Measurements from ENCODE around the gene SEC14L3. TPM values are rescaled to one million over a fixed set of nuclear protein-coding genes. Genes with fewer than 3 reads are reported as not detected.

The SEC14L3 gene
- total and polyA plus RNA-seq, 2 donors from 2014 or later: not detected

- intact Hi-C loops (cut with DNase I): no loop called here
- no peak for TF ChIP-seq CTCF (IDR thresholded peaks at IDR 0.05; ENCODE audit: borderline replicate concordance, extremely low read depth, insufficient read depth)
- Histone ChIP-seq H3K27me3 (ENCODE audit: control insufficient read depth, insufficient read depth, low read length) (no peaks in the 10 kb centered on the region), H3K27ac (ENCODE audit: low read depth in 2 of 2, low read length in 2 of 2) (no peak overlapping the region), H3K9me3 (ENCODE audit: control insufficient read depth in 2 of 3, insufficient read depth in 1 of 3, low read length in 3 of 3) (no peaks in the 10 kb centered on the region), H3K36me3 (ENCODE audit: control insufficient read depth in 2 of 3, insufficient read depth in 3 of 3, low read length in 3 of 3) (no peaks in the 10 kb centered on the region), H3K9ac (ENCODE audit: low read length in 3 of 3) (no peak overlapping the region), H3K4me3 (ENCODE audit: low read length in 3 of 3) (no peak overlapping the region), H3K4me1 (ENCODE audit: control insufficient read depth in 2 of 3, insufficient read depth in 2 of 3, low read depth in 1 of 3, low read length in 3 of 3) (no peaks in the 10 kb centered on the region)
- FAIRE-seq: no peak
- DNase-seq: peak in 1 of 5 donors; percentile 12
Measured at GRCh38 chr22:30516273-30516672, 44.5 kb upstream of the SEC14L3 start.

GRCh38 chr22:30514252-30514651 is 42.4 kb upstream of the SEC14L3 start:
- DNase-seq: no peak
- no peaks in the 10 kb centered on the region for H3K9me3 ChIP-seq (ENCODE audit: control insufficient read depth in 2 of 3, insufficient read depth in 1 of 3, low read length in 3 of 3)
- no peak overlapping the region for H3K4me3 ChIP-seq (ENCODE audit: low read length in 3 of 3)
- H3K9ac ChIP-seq (ENCODE audit: low read length in 3 of 3): no peak overlapping the region
- TF ChIP-seq CTCF (IDR thresholded peaks at IDR 0.05; ENCODE audit: borderline replicate concordance, extremely low read depth, insufficient read depth): no peak
- intact Hi-C loops (cut with DNase I): no loop called here
- H3K27me3 ChIP-seq (ENCODE audit: control insufficient read depth, insufficient read depth, low read length): no peaks in the 10 kb centered on the region
- H3K27ac ChIP-seq (ENCODE audit: low read depth in 2 of 2, low read length in 2 of 2): no peak overlapping the region
- no peaks in the 10 kb centered on the region for H3K4me1 ChIP-seq (ENCODE audit: control insufficient read depth in 2 of 3, insufficient read depth in 2 of 3, low read depth in 1 of 3, low read length in 3 of 3)
- no peaks in the 10 kb centered on the region for H3K36me3 ChIP-seq (ENCODE audit: control insufficient read depth in 2 of 3, insufficient read depth in 3 of 3, low read length in 3 of 3)
- FAIRE-seq: no peak

GRCh38 chr22:30513462-30513861 is 41.6 kb upstream of the SEC14L3 start:
- no peak overlapping the region for H3K4me3 ChIP-seq (ENCODE audit: low read length in 3 of 3)
- intact Hi-C loops (cut with DNase I): no loop called here
- H3K27ac ChIP-seq (ENCODE audit: low read depth in 2 of 2, low read length in 2 of 2): no peak overlapping the region
- DNase-seq: peak in 1 of 5 donors; percentile 1
- no peaks in the 10 kb centered on the region for H3K9me3 ChIP-seq (ENCODE audit: control insufficient read depth in 2 of 3, insufficient read depth in 1 of 3, low read length in 3 of 3)
- TF ChIP-seq CTCF (IDR thresholded peaks at IDR 0.05; ENCODE audit: borderline replicate concordance, extremely low read depth, insufficient read depth): no peak
- no peaks in the 10 kb centered on the region for H3K36me3 ChIP-seq (ENCODE audit: control insufficient read depth in 2 of 3, insufficient read depth in 3 of 3, low read length in 3 of 3)
- no peaks in the 10 kb centered on the region for H3K4me1 ChIP-seq (ENCODE audit: control insufficient read depth in 2 of 3, insufficient read depth in 2 of 3, low read depth in 1 of 3, low read length in 3 of 3)
- no peak overlapping the region for H3K9ac ChIP-seq (ENCODE audit: low read length in 3 of 3)
- FAIRE-seq: no peak
- H3K27me3 ChIP-seq (ENCODE audit: control insufficient read depth, insufficient read depth, low read length): no peaks in the 10 kb centered on the region

GRCh38 chr22:30511911-30512310 is 40.1 kb upstream of the SEC14L3 start:
- H3K4me3 ChIP-seq (ENCODE audit: low read length in 3 of 3): no peak overlapping the region
- no peaks in the 10 kb centered on the region for H3K9me3 ChIP-seq (ENCODE audit: control insufficient read depth in 2 of 3, insufficient read depth in 1 of 3, low read length in 3 of 3)
- H3K27me3 ChIP-seq (ENCODE audit: control insufficient read depth, insufficient read depth, low read length): no peaks in the 10 kb centered on the region
- DNase-seq (no peak), FAIRE-seq (no peak)
- no peak overlapping the region for H3K27ac ChIP-seq (ENCODE audit: low read depth in 2 of 2, low read length in 2 of 2)
- intact Hi-C loops (cut with DNase I): no loop called here
- H3K4me1 ChIP-seq (ENCODE audit: control insufficient read depth in 2 of 3, insufficient read depth in 2 of 3, low read depth in 1 of 3, low read length in 3 of 3): no peaks in the 10 kb centered on the region
- no peaks in the 10 kb centered on the region for H3K36me3 ChIP-seq (ENCODE audit: control insufficient read depth in 2 of 3, insufficient read depth in 3 of 3, low read length in 3 of 3)
- no peak for TF ChIP-seq CTCF (IDR thresholded peaks at IDR 0.05; ENCODE audit: borderline replicate concordance, extremely low read depth, insufficient read depth)
- no peak overlapping the region for H3K9ac ChIP-seq (ENCODE audit: low read length in 3 of 3)
